KBM-7 (cell line): ENCODE results near the gene DPY19L1.
"Not testable (repeated sequence)": the region's sequence is repeated elsewhere in the genome, so short reads cannot be mapped to it uniquely, and the experiment has no call there.

ENCODE experiments used
- DNase-seq: peaks from one replicate; pipeline ENCODE4 v3.0.0-alpha.2; 2015
- in situ Hi-C: fragments of 300-500 bp; cut with MboI; formaldehyde crosslinking; loops from 2 replicates; pipeline ENCODE4 v1.14.3; 2020; ENCODE audit warnings: low sequenced_read_pairs, low pct_unique_long_range_greater_than_20kb, mixed read lengths

Gene DPY19L1

GRCh38 chr7:35037211-35037525, at the start of gene DPY19L1:
DPY19L1 (minus strand) TSS chr7:35037485; CDS start chr7:35037394, 91 bp downstream.
- DNase-seq = no peak
- in situ Hi-C loops = no loop called here

GRCh38 chr7:35079517-35079916, 42.2 kb upstream of the DPY19L1 start:
- in situ Hi-C loops, DNase-seq: not testable (repeated sequence)

GRCh38 chr7:35074008-35074407, 36.7 kb upstream of the DPY19L1 start:
- DNase-seq, in situ Hi-C loops: not testable (repeated sequence)

GRCh38 chr7:35072950-35073827, 35.9 kb upstream of the DPY19L1 start:
- in situ Hi-C loops = not testable (repeated sequence)
- peak; percentile 54 for DNase-seq

GRCh38 chr7:35069084-35069483, 31.8 kb upstream of the DPY19L1 start:
- in situ Hi-C loops, DNase-seq: not testable (repeated sequence)

GRCh38 chr7:35065382-35065781, 28.1 kb upstream of the DPY19L1 start:
- DNase-seq, in situ Hi-C loops: not testable (repeated sequence)

- DNase-seq, in situ Hi-C loops: not testable (repeated sequence)
Observed at GRCh38 chr7:35058571-35058970, 21.3 kb upstream of the DPY19L1 start.

- DNase-seq, in situ Hi-C loops: not testable (repeated sequence)
Observed at GRCh38 chr7:35057505-35058451, 20.5 kb upstream of the DPY19L1 start.

- DNase-seq = peak; percentile 32
- in situ Hi-C loops = not testable (repeated sequence)
Observed at GRCh38 chr7:35055733-35056132, 18.4 kb upstream of the DPY19L1 start.

GRCh38 chr7:35053488-35054175, 16.3 kb upstream of the DPY19L1 start:
- in situ Hi-C loops, DNase-seq: not testable (repeated sequence)

- in situ Hi-C loops, DNase-seq: not testable (repeated sequence)
Observed at GRCh38 chr7:35048390-35048789, 11.1 kb upstream of the DPY19L1 start.

GRCh38 chr7:35047912-35048305, 10.6 kb upstream of the DPY19L1 start:
- DNase-seq, in situ Hi-C loops: not testable (repeated sequence)

GRCh38 chr7:35047263-35047911, 10.1 kb upstream of the DPY19L1 start:
- DNase-seq, in situ Hi-C loops: not testable (repeated sequence)

GRCh38 chr7:35043301-35043700, 6.0 kb upstream of the DPY19L1 start:
- in situ Hi-C loops, DNase-seq: not testable (repeated sequence)

GRCh38 chr7:35040906-35041305, 3.6 kb upstream of the DPY19L1 start:
- in situ Hi-C loops = no loop called here
- DNase-seq = no peak

GRCh38 chr7:35039343-35039742, 2.1 kb upstream of the DPY19L1 start:
- in situ Hi-C loops = no loop called here
- DNase-seq = no peak

- in situ Hi-C loops = no loop called here
- DNase-seq = no peak
Observed at GRCh38 chr7:35038354-35038753, 1.1 kb upstream of the DPY19L1 start.

- peak; percentile 88 for DNase-seq
- in situ Hi-C loops = no loop called here
Observed at GRCh38 chr7:35037526-35038341, 449 bp upstream of the DPY19L1 start.
